H1 (cell line): Measurements from ENCODE around the gene NKPD1. TPM values are rescaled to one million over a fixed set of nuclear protein-coding genes. Genes with fewer than 3 reads are reported as not detected.

Source experiments
- CHD7 ChIP-seq: fragments of 300-600 bp; sonication (generic); IDR thresholded peaks from 2 replicates; pipeline ENCODE4 v1.7.1; 2012; ENCODE audit warnings: low read length, moderate library complexity, mild to moderate bottlenecking, inconsistent platforms; ENCODE audit not compliant: insufficient replicate concordance
- polyA plus RNA-seq, 7 experiments: library from polyadenylated mRNA; depleted of rRNA in 3 of 7; stranded (reverse) in 5 of 7; unstranded in 2 of 7; fragments of >200 nt in 5 of 7; fragments of 200-250 nt in 2 of 7; gene quantifications; 1 replicate in 5 of 7; 2 replicates in 1 of 7; 4 replicates in 1 of 7; pipeline versions ENCODE4 v1.2.1 to v1.2.3, GENCODE V29; 2011 to 2013; ENCODE audit warnings: missing spikeins in 2 of 7, mixed read lengths in 2 of 7
- total RNA-seq: library from RNA; stranded (reverse); fragmentation: NEBNext Ultra II Directional; extraction: Animal tissue kit (Norgen Biotek cat#: 25700); gene quantifications from 2 replicates; pipeline ENCODE4 v1.2.1, GENCODE V29; 2021

The NKPD1 gene
- total and polyA plus RNA-seq, 2 of the 8 experiments (the other 6 are each of a cell fraction or from before 2014, with no cell fraction given): 0.30 to 0.39 TPM

GRCh38 chr19:45128146-45128545, 32.6 kb downstream of the NKPD1 start (continued):
- no peak for TF ChIP-seq CHD7
